ENCODE measurements around the gene UCP2.

DNA sequence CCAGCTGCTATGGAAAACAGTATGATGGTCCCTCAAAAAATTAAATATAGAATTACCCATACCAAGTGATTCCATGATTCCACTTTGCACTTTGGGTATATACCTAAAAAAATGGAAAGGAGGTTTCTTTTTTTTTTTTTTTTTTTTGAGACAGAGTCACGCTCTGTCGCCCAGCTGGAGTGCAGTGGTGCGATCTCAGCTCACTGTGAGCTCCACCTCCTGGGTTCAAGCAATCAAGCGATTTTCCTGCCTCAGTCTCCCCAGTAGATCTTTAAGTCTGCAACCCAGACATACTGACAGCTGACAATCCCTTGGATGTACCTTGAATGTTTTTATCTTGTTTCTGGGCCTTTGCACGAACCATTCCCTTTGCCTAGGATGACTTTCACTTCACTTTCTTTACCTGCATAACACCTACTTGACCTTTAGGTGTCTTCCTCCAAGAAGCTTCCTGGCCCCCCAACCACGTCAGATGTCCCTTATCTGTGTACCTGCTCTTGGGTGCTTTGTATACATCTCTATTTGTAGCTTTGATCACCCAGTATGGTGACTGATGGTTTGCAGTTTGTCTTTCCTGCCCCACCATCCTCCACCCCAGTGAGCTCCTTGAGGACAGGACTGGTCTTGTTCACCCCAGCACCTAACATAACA is 14.6 kb upstream of the UCP2 start:
- TF ChIP-seq POLR2A (IDR thresholded peaks at IDR 0.05; ENCODE audit: low read depth, low read length) (no peak), CTCF (IDR thresholded peaks at IDR 0.05; ENCODE audit: extremely low read depth in 1 of 2, insufficient read depth in 1 of 2, low read depth in 1 of 2, low read length in 2 of 2) (no peak), EZH2 (IDR thresholded peaks at IDR 0.05; ENCODE audit: borderline replicate concordance, low read depth, low read length, severe bottlenecking) (no peak), MAX (IDR thresholded peaks at IDR 0.05; ENCODE audit: insufficient read depth, insufficient read length) (no peak), POLR2AphosphoS5 (IDR thresholded peaks at IDR 0.05; ENCODE audit: insufficient read depth, low read depth, low read length) (no peak), JUN (IDR thresholded peaks at IDR 0.05; ENCODE audit: borderline replicate concordance, insufficient read depth, insufficient read length, low read depth) (no peak), GATA2 (IDR thresholded peaks at IDR 0.05; ENCODE audit: insufficient read depth, insufficient read length, low read depth, low read length) (no peak), MYC (IDR thresholded peaks at IDR 0.05; ENCODE audit: low read depth, low read length) (no peak), FOS (IDR thresholded peaks at IDR 0.05; ENCODE audit: borderline replicate concordance, insufficient read depth, low read length) (no peak)
